Hepatocyte (in vitro differentiated cells): ENCODE results near the gene JARID2. TPM values are rescaled to one million over a fixed set of nuclear protein-coding genes. Genes with fewer than 3 reads are reported as not detected.

Experiments
- DNase-seq: peaks from one replicate; pipeline ENCODE4 v3.0.0-alpha.2; 2016; ENCODE audit warnings: low spot score
- H2AFZ ChIP-seq: fragments of 200-600 bp; sonication (generic); 2 replicates; pipeline ENCODE4 v1.6.0; 2016; ENCODE audit warnings: antibody characterized with exemption, mild to moderate bottlenecking
- H3K27ac ChIP-seq: fragments of 200-600 bp; sonication (generic); 2 replicates; pipeline ENCODE4 v1.5.1; 2016; ENCODE audit warnings: mild to moderate bottlenecking
- H3K27me3 ChIP-seq: fragments of 200-600 bp; sonication (generic); 2 replicates; pipeline ENCODE4 v1.6.1; 2016
- H3K36me3 ChIP-seq: fragments of 200-600 bp; sonication (generic); replicated peaks from 2 replicates; pipeline ENCODE4 v1.5.1; 2016; ENCODE audit warnings: low read depth; ENCODE audit not compliant: insufficient read depth
- H3K4me1 ChIP-seq: fragments of 200-600 bp; sonication (generic); 2 replicates; pipeline ENCODE4 v1.5.1; 2016; ENCODE audit warnings: mild to moderate bottlenecking, moderate library complexity; ENCODE audit not compliant: insufficient read depth
- H3K4me2 ChIP-seq: fragments of 200-600 bp; sonication (generic); 2 replicates; pipeline ENCODE4 v1.6.0; 2016
- H3K4me3 ChIP-seq: fragments of 200-600 bp; sonication (generic); 2 replicates; pipeline ENCODE4 v1.5.1; 2016; ENCODE audit warnings: mild to moderate bottlenecking
- H3K79me2 ChIP-seq: fragments of 200-600 bp; sonication (generic); 2 replicates; pipeline ENCODE4 v1.6.0; 2017; ENCODE audit warnings: mild to moderate bottlenecking
- H3K9me2 ChIP-seq: fragments of 200-600 bp; sonication (generic); replicated peaks from 2 replicates; pipeline ENCODE4 v1.6.0; 2017; ENCODE audit warnings: mild to moderate bottlenecking; ENCODE audit not compliant: insufficient read depth
- H3K9me3 ChIP-seq: fragments of 200-600 bp; sonication (generic); 2 replicates; pipeline ENCODE4 v1.5.1; 2016; ENCODE audit warnings: low read depth, mild to moderate bottlenecking
- H4K20me1 ChIP-seq: fragments of 200-600 bp; sonication (generic); 2 replicates; pipeline ENCODE4 v1.6.0; 2016; ENCODE audit warnings: mild to moderate bottlenecking; ENCODE audit not compliant: insufficient read depth, poor library complexity, severe bottlenecking
- CTCF ChIP-seq: fragments of 200-600 bp; sonication (generic); IDR thresholded peaks from 2 replicates; pipeline ENCODE4 v1.5.1; 2016; ENCODE audit warnings: antibody characterized with exemption, mild to moderate bottlenecking; ENCODE audit not compliant: poor library complexity
- EZH2 ChIP-seq: fragments of 200-600 bp; sonication (generic); IDR thresholded peaks from 2 replicates; pipeline ENCODE4 v1.6.1; 2016; ENCODE audit warnings: antibody characterized with exemption, mild to moderate bottlenecking, borderline replicate concordance
- EZH2phosphoT487 ChIP-seq: fragments of 200-600 bp; sonication (generic); IDR thresholded peaks from one replicate; pipeline ENCODE4 v1.6.1; 2018; ENCODE audit warnings: antibody characterized with exemption, mild to moderate bottlenecking, low read depth, moderate library complexity; ENCODE audit not compliant: unreplicated experiment, severe bottlenecking
- whole genome bisulfite sequencing: methylation state at CpG from one replicate; pipeline ENCODE4 v1.1.6; 2016; ENCODE audit warnings: low lambda C conversion rate; ENCODE audit errors: missing lambda C conversion rate; 5-methylcytosine and 5-hydroxymethylcytosine counted together
- polyA plus RNA-seq: library from polyadenylated mRNA; unstranded; fragments of >200 nt; fragmentation: Nextera tagmentation; extraction: Ambion mirVana; gene quantifications from 2 replicates; pipeline ENCODE4 v1.2.1, GENCODE V29; 2016
- total RNA-seq: library from RNA; depleted of rRNA; stranded (reverse); fragments of >200 nt; gene quantifications from 2 replicates; pipeline ENCODE4 v1.2.3, GENCODE V29; 2014

JARID2 gene
- total and polyA plus RNA-seq, 2 experiments from 2014 or later, result 4.6 to 11.6 TPM

GRCh38 chr6:15518878-15519277 is 273.0 kb downstream of the JARID2 start:
- H3K4me2 ChIP-seq, result no peak overlapping the region
- no peaks in the 10 kb centered on the region for H4K20me1 ChIP-seq
- no peak overlapping the region for H3K27ac ChIP-seq
- no peaks in the 10 kb centered on the region for H3K36me3 ChIP-seq
- no peaks in the 10 kb centered on the region for H3K9me3 ChIP-seq
- DNase-seq, result no peak
- no peaks in the 10 kb centered on the region for H3K79me2 ChIP-seq
- no peak for TF ChIP-seq EZH2
- TF ChIP-seq EZH2phosphoT487, result no peak
- no peaks in the 10 kb centered on the region for H3K27me3 ChIP-seq
- H3K9me2 ChIP-seq, result no peaks in the 10 kb centered on the region
- no peak overlapping the region for H2AFZ ChIP-seq
- no peak overlapping the region for H3K4me3 ChIP-seq
- H3K4me1 ChIP-seq, result no peaks in the 10 kb centered on the region
- WGBS, result 98% methylated on average over 10 of the region's 10 CpGs

- no peaks in the 10 kb centered on the region for H3K36me3 ChIP-seq
- WGBS, result 83% methylated on average over 6 of the region's 6 CpGs
These were observed 273.8 kb downstream of the JARID2 start for GRCh38 chr6:15519681-15520080.

GRCh38 chr6:15520626-15521203 is 274.8 kb downstream of the JARID2 start:
- Histone ChIP-seq H3K4me1 (no peaks in the 10 kb centered on the region), H3K79me2 (no peaks in the 10 kb centered on the region), H3K27ac (no peak overlapping the region), H3K4me2 (no peak overlapping the region), H3K36me3 (no peaks in the 10 kb centered on the region), H4K20me1 (no peaks in the 10 kb centered on the region), H2AFZ (no peak overlapping the region), H3K27me3 (no peaks in the 10 kb centered on the region), H3K9me3 (no peaks in the 10 kb centered on the region), H3K9me2 (no peaks in the 10 kb centered on the region), H3K4me3 (no peak overlapping the region)
- no peak for TF ChIP-seq EZH2
- no peak for TF ChIP-seq EZH2phosphoT487
- TF ChIP-seq CTCF, result no peak
- 97% methylated on average over 20 of the region's 20 CpGs for WGBS
- no peak for DNase-seq

More at GRCh38 chr6:15519681-15520080, 273.8 kb downstream of the JARID2 start:
- no peaks in the 10 kb centered on the region for H3K79me2 ChIP-seq
- H4K20me1 ChIP-seq, result no peaks in the 10 kb centered on the region
- no peaks in the 10 kb centered on the region for H3K4me1 ChIP-seq
- no peaks in the 10 kb centered on the region for H3K9me3 ChIP-seq
- H2AFZ ChIP-seq, result no peak overlapping the region
- H3K27me3 ChIP-seq, result no peaks in the 10 kb centered on the region
- TF ChIP-seq EZH2 (no peak), EZH2phosphoT487 (no peak), CTCF (no peak)
- no peak overlapping the region for H3K4me2 ChIP-seq
- no peak overlapping the region for H3K27ac ChIP-seq
- no peaks in the 10 kb centered on the region for H3K9me2 ChIP-seq
- DNase-seq, result no peak
- no peak overlapping the region for H3K4me3 ChIP-seq

- Histone ChIP-seq H3K79me2 (no peaks in the 10 kb centered on the region), H3K27me3 (no peaks in the 10 kb centered on the region), H3K9me2 (no peaks in the 10 kb centered on the region), H2AFZ (no peak overlapping the region), H3K4me2 (no peak overlapping the region), H3K27ac (no peak overlapping the region), H3K4me3 (no peak overlapping the region), H3K9me3 (no peaks in the 10 kb centered on the region), H4K20me1 (no peaks in the 10 kb centered on the region), H3K4me1 (no peaks in the 10 kb centered on the region), H3K36me3 (no peaks in the 10 kb centered on the region)
- no peak for DNase-seq
- TF ChIP-seq EZH2phosphoT487 (no peak), EZH2 (no peak), CTCF (no peak)
- 87% methylated on average over 6 of the region's 6 CpGs for WGBS
These were observed 275.7 kb downstream of the JARID2 start for GRCh38 chr6:15521582-15521981.
